KMS-11 (cell line): Measurements from ENCODE around the gene SLC35F6.

ENCODE experiments used
- H2AFZ ChIP-seq: fragments of 200-600 bp; sonication (generic); 2 replicates; pipeline ENCODE4 v1.6.1; 2016; ENCODE audit warnings: antibody characterized with exemption, mixed run types, low read depth
- H3K27ac ChIP-seq: fragments of 200-600 bp; sonication (generic); 2 replicates; pipeline ENCODE4 v1.6.1; 2016; ENCODE audit warnings: mild to moderate bottlenecking, mixed run types
- H3K27me3 ChIP-seq: fragments of 200-600 bp; sonication (generic); 2 replicates; pipeline ENCODE4 v1.6.1; 2017; ENCODE audit warnings: mild to moderate bottlenecking, low read depth, mixed run types, moderate library complexity; ENCODE audit not compliant: insufficient read depth
- H3K36me3 ChIP-seq: fragments of 200-600 bp; sonication (generic); 2 replicates; pipeline ENCODE4 v1.6.1; 2017; ENCODE audit warnings: mild to moderate bottlenecking, mixed run types; ENCODE audit not compliant: insufficient read depth
- H3K4me1 ChIP-seq: fragments of 200-600 bp; sonication (generic); 2 replicates; pipeline ENCODE4 v1.6.1; 2016; ENCODE audit warnings: mild to moderate bottlenecking, low read depth, mixed run types; ENCODE audit not compliant: poor library complexity, severe bottlenecking
- H3K4me2 ChIP-seq: fragments of 200-600 bp; sonication (generic); 2 replicates; pipeline ENCODE4 v1.7.0; 2016; ENCODE audit warnings: mild to moderate bottlenecking, mixed run types
- H3K4me3 ChIP-seq: fragments of 200-600 bp; sonication (generic); IDR thresholded peaks from 2 replicates; pipeline ENCODE4 v1.6.1; 2017; ENCODE audit warnings: low read depth, low read length, mixed read lengths; ENCODE audit not compliant: insufficient read depth
- H3K79me2 ChIP-seq: fragments of 200-600 bp; sonication (generic); 2 replicates; pipeline ENCODE4 v1.6.1; 2016; ENCODE audit warnings: low read depth, mixed run types; ENCODE audit not compliant: insufficient read depth
- H3K9ac ChIP-seq: fragments of 200-600 bp; sonication (generic); 2 replicates; pipeline ENCODE4 v1.6.1; 2016; ENCODE audit warnings: mild to moderate bottlenecking, mixed run types
- H4K20me1 ChIP-seq: fragments of 200-600 bp; sonication (generic); 2 replicates; pipeline ENCODE4 v1.6.1; 2016; ENCODE audit warnings: mild to moderate bottlenecking, mixed run types; ENCODE audit not compliant: insufficient read depth
- CTCF ChIP-seq: fragments of 200-600 bp; sonication (generic); conservative IDR thresholded peaks from 2 replicates; pipeline ENCODE4 v1.6.1; 2017; ENCODE audit warnings: low read depth, mild to moderate bottlenecking, antibody characterized with exemption, low read length, moderate library complexity, mixed read lengths

SLC35F6 gene

DNA sequence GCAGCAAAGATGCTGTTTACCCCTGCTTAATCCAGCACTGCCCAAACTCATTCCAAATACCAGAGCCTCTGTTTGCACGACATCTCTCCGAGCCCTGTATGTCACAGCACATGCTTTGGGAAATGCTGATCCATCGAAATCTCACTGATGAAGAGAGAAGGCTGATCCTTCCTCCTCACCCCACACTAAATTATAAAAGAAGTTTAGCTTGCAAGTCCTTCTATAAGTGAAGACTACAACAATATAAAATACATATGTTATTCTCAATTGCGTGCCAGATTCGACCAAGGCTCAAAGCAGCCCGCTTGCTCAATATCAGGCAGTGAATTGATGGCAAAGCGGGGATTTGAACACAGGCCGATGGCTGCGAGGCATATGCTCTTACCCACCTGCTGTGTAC is 30.7 kb upstream of the SLC35F6 start:
- no peak overlapping the region for H3K4me3 ChIP-seq
- no peaks in the 10 kb centered on the region for H3K79me2 ChIP-seq
- no peak overlapping the region for H3K9ac ChIP-seq
- peaks cover 10% of the 10 kb centered on the region; the same call in 1 of the 2 replicates for H3K27me3 ChIP-seq
- no peak overlapping the region for H3K27ac ChIP-seq
- no peak overlapping the region for H3K4me2 ChIP-seq
- no peaks in the 10 kb centered on the region for H4K20me1 ChIP-seq
- H2AFZ ChIP-seq, result no peak overlapping the region
- no peaks in the 10 kb centered on the region for H3K4me1 ChIP-seq
- no peaks in the 10 kb centered on the region for H3K36me3 ChIP-seq
- no peak for TF ChIP-seq CTCF

- no peak overlapping the region for H3K4me2 ChIP-seq
- H3K4me3 ChIP-seq, result no peak overlapping the region
- H3K4me1 ChIP-seq, result no peaks in the 10 kb centered on the region
- H3K9ac ChIP-seq, result no peak overlapping the region
- H3K27me3 ChIP-seq, result peaks cover 7% of the 10 kb centered on the region; the same call in 1 of the 2 replicates
- no peak overlapping the region for H2AFZ ChIP-seq
- no peaks in the 10 kb centered on the region for H3K36me3 ChIP-seq
- no peak overlapping the region for H3K27ac ChIP-seq
- no peaks in the 10 kb centered on the region for H3K79me2 ChIP-seq
- no peaks in the 10 kb centered on the region for H4K20me1 ChIP-seq
- TF ChIP-seq CTCF, result no peak
These were observed 29.0 kb upstream of the SLC35F6 start for GRCh38 chr2:26735097-26735496.

- H3K79me2 ChIP-seq, result no peaks in the 10 kb centered on the region
- H3K4me3 ChIP-seq, result no peak overlapping the region
- H3K36me3 ChIP-seq, result no peaks in the 10 kb centered on the region
- no peak overlapping the region for H3K9ac ChIP-seq
- H3K4me2 ChIP-seq, result no peak overlapping the region
- H2AFZ ChIP-seq, result no peak overlapping the region
- H3K27ac ChIP-seq, result no peak overlapping the region
- peaks cover 7% of the 10 kb centered on the region; the same call in 1 of the 2 replicates for H3K27me3 ChIP-seq
- H3K4me1 ChIP-seq, result no peaks in the 10 kb centered on the region
- TF ChIP-seq CTCF, result no peak
- H4K20me1 ChIP-seq, result no peaks in the 10 kb centered on the region
These were observed 28.0 kb upstream of the SLC35F6 start for GRCh38 chr2:26735883-26736588.

DNA sequence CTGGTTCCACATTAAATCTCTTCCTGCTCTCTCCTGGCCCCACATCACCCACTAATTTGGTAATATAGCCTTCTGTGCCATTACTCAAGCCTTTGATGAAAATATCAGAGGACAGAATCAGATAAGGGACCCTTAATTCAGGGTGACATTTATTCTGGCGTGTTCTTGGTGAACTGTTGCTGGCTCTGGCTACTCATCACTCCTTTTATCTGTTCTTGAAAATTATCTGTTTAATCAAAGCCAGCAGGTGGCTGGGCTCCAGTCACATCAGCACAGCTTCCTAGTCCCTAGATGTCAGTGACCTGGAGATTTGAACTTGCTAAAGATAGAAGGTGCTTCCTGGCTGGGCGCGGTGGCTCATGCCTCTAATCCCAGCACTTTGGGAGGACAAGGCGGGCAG is 26.9 kb upstream of the SLC35F6 start:
- Histone ChIP-seq H3K36me3 (no peaks in the 10 kb centered on the region), H4K20me1 (no peaks in the 10 kb centered on the region), H3K4me3 (no peak overlapping the region), H3K4me2 (no peak overlapping the region), H3K27ac (no peak overlapping the region), H3K27me3 (peaks cover 7% of the 10 kb centered on the region; the same call in 1 of the 2 replicates), H2AFZ (no peak overlapping the region), H3K9ac (no peak overlapping the region), H3K4me1 (no peaks in the 10 kb centered on the region), H3K79me2 (no peaks in the 10 kb centered on the region)
- TF ChIP-seq CTCF, result no peak
